Ascending aorta (tissue), 2 donors: ENCODE measurements around the gene EPHA5. TPM values are rescaled to one million over a fixed set of nuclear protein-coding genes. Genes with fewer than 3 reads are reported as not detected.

ENCODE experiments used
- DNase-seq, 2 donors: peaks; one replicate each; pipeline ENCODE4 v3.0.0-alpha.2; 2019; ENCODE audit warnings: low spot score in 2 of 2
- H3K27ac ChIP-seq, 2 donors: fragments of 200-600 bp; sonication (generic); one replicate each; pipeline ENCODE4 v1.5.1; 2016 to 2017; ENCODE audit warnings: mild to moderate bottlenecking in 1 of 2
- H3K27me3 ChIP-seq: fragments of 200-600 bp; sonication (generic); one replicate; pipeline ENCODE4 v1.5.1; 2017
- H3K36me3 ChIP-seq, 2 donors: fragments of 200-600 bp; sonication (generic); one replicate each; pipeline ENCODE4 v1.5.1; 2016
- H3K4me1 ChIP-seq, 2 donors: fragments of 200-600 bp; sonication (generic); one replicate each; pipeline ENCODE4 v1.5.1; 2016 to 2017; ENCODE audit warnings: mild to moderate bottlenecking in 1 of 2
- H3K4me3 ChIP-seq, 2 donors: fragments of 200-600 bp; sonication (generic); one replicate each; pipeline ENCODE4 v1.5.1; 2016 to 2017; ENCODE audit warnings: mild to moderate bottlenecking in 1 of 2
- H3K9me3 ChIP-seq, 2 donors: fragments of 200-600 bp; sonication (generic); one replicate each; pipeline ENCODE4 v1.5.1; 2016
- intact Hi-C: fragments of 100-400 bp; cut with DNase I; formaldehyde crosslinking; loops from one replicate; pipeline ENCODE4 v1.15.1; 2023
- total RNA-seq: library from RNA; depleted of rRNA; stranded (reverse); fragments of >200 nt; gene quantifications from one replicate; pipeline ENCODE4 v1.1.0, GENCODE V29; 2016
- TF ChIP-seq, protein P1 (sequence below), 3 experiments: fragments of 200-600 bp in 2 of 3; fragments of 450-650 bp in 1 of 3; sonication (generic) in 2 of 3; IDR thresholded peaks; one replicate each; pipeline ENCODE4 v1.5.1; 2016 to 2019; ENCODE audit warnings: antibody characterized with exemption in 3 of 3, mild to moderate bottlenecking in 1 of 3, moderate library complexity in 1 of 3

Gene EPHA5
- total RNA-seq, 1 donor from 2014 or later = not detected

DNA sequence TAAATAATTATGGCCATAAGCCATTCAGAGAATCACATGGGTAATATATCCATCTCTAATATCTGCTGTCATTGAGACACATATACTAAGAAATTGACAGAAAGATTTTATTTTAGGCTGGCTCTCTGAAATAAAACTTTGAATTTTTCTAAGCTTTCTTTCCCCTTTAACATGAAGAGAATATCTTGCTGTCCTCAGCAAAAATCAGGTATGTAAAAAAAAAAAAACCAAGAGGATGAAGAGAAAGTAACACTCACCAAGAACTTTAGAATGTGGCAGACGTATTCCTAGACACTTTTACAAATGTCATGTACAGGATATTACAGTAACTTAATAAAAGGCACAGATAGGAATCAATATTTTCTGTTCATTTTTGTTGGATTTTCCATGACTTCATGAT, 65.8 kb downstream of the EPHA5 start:
- intact Hi-C loops = no loop called here
- TF ChIP-seq, protein P1, sequence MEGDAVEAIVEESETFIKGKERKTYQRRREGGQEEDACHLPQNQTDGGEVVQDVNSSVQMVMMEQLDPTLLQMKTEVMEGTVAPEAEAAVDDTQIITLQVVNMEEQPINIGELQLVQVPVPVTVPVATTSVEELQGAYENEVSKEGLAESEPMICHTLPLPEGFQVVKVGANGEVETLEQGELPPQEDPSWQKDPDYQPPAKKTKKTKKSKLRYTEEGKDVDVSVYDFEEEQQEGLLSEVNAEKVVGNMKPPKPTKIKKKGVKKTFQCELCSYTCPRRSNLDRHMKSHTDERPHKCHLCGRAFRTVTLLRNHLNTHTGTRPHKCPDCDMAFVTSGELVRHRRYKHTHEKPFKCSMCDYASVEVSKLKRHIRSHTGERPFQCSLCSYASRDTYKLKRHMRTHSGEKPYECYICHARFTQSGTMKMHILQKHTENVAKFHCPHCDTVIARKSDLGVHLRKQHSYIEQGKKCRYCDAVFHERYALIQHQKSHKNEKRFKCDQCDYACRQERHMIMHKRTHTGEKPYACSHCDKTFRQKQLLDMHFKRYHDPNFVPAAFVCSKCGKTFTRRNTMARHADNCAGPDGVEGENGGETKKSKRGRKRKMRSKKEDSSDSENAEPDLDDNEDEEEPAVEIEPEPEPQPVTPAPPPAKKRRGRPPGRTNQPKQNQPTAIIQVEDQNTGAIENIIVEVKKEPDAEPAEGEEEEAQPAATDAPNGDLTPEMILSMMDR (IDR thresholded peaks at IDR 0.05) = no peak
- Histone ChIP-seq H3K27ac (no peak overlapping the region), H3K9me3 (no peaks in the 10 kb centered on the region), H3K4me1 (no peaks in the 10 kb centered on the region), H3K27me3 (no peaks in the 10 kb centered on the region), H3K36me3 (no peaks in the 10 kb centered on the region), H3K4me3 (no peak overlapping the region)
- no peak for DNase-seq

DNA sequence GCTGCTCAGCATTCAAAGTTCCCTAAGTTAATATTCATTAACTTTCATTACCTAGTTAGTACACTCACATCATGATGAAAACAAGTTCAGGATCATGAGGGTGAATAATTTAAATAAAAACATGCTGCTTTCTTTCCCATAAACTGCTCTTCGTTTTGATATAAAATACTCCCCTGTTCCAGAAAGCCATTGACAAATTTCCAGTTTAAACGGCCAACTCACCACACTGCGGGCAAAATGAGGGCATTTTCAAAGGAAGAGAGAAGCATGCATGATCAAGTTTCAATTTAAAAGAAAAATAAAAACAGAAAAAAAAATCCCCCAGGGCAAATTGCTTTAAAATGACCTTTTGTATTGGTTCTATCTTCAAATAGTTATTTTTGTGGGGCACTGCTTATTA, 69.6 kb downstream of the EPHA5 start:
- DNase-seq = no peak
- no peaks in the 10 kb centered on the region for H3K36me3 ChIP-seq
- H3K9me3 ChIP-seq = no peaks in the 10 kb centered on the region
- TF ChIP-seq, protein P1 (IDR thresholded peaks at IDR 0.05) = no peak
- H3K4me1 ChIP-seq = no peaks in the 10 kb centered on the region
- no peak overlapping the region for H3K4me3 ChIP-seq
- intact Hi-C loops = no loop called here
- H3K27ac ChIP-seq = no peak overlapping the region
- no peaks in the 10 kb centered on the region for H3K27me3 ChIP-seq

DNA sequence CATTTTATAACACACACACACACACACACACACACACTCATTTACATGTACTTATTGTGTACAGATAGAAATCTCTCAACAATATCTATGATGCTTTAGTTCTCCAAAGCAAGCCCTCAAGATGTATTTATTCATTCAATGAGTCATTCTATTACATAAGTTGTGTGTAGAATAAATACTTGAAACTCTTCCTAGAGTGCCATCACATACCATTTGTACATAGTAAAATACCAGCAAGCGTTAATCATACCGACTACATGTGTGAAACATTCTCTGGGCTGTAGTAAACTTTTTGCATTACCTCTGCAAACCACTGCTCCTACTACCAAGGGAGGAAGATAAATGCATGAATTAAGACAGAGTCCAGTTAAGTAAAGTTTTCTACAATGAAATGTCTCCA, 70.9 kb downstream of the EPHA5 start:
- DNase-seq = no peak
- TF ChIP-seq, protein P1 (IDR thresholded peaks at IDR 0.05) = no peak
- Histone ChIP-seq H3K36me3 (no peaks in the 10 kb centered on the region), H3K27me3 (no peaks in the 10 kb centered on the region), H3K4me1 (no peaks in the 10 kb centered on the region), H3K4me3 (no peak overlapping the region), H3K9me3 (no peaks in the 10 kb centered on the region), H3K27ac (no peak overlapping the region)
- intact Hi-C loops = no loop called here

DNA sequence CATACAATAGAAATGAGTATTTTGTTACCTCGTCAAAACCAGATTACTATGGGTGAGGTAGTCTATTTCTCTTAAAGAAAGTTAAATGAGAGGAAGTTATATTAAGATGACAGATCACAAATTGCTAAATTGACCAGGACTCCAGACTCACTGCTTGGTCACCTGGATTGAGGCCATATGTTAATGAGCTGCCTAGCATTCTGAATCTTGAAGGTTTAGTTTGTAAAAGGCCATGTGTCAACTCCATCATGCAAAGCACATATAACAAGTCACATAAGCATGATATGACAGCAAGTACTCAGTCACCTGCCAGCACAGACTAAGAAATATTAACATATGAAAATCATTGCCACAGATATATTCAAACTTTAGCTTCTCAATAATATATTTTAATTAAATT, 72.6 kb downstream of the EPHA5 start:
- intact Hi-C loops = no loop called here
- no peaks in the 10 kb centered on the region for H3K4me1 ChIP-seq

GRCh38 chr4:65592089-65592488, 78.2 kb downstream of the EPHA5 start:
- Histone ChIP-seq H3K27ac (no peak overlapping the region), H3K36me3 (no peaks in the 10 kb centered on the region), H3K4me3 (no peak overlapping the region), H3K27me3 (no peaks in the 10 kb centered on the region), H3K9me3 (no peaks in the 10 kb centered on the region), H3K4me1 (no peaks in the 10 kb centered on the region)
- intact Hi-C loops = no loop called here
- TF ChIP-seq, protein P1 (IDR thresholded peaks at IDR 0.05) = no peak
- no peak for DNase-seq

More for the DNA sequence above, 72.6 kb downstream of the EPHA5 start:
- TF ChIP-seq, protein P1 (IDR thresholded peaks at IDR 0.05) = no peak
- no peak overlapping the region for H3K27ac ChIP-seq
- H3K4me3 ChIP-seq = no peak overlapping the region
- no peaks in the 10 kb centered on the region for H3K27me3 ChIP-seq
- H3K9me3 ChIP-seq = no peaks in the 10 kb centered on the region
- no peaks in the 10 kb centered on the region for H3K36me3 ChIP-seq
- DNase-seq = no peak

DNA sequence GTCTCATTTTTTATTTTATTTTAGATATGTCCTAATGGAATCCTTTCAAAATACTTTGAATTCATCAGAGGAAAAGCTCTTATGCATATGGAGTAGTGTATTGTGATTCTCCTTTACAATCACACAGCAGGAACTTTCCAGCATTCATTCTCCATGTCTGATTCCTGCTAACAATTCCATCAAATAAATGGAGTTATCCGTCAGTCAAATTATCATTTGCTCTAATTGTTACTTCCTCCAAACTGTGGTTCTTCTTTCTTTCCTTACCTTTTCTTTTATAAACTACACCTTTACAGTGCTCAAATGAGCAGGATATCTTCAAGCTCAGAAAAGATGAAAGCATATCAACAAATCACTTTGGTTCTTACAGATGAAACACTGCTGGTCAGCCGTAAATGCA, 80.4 kb downstream of the EPHA5 start:
- Histone ChIP-seq H3K4me1 (no peaks in the 10 kb centered on the region), H3K27ac (no peak overlapping the region), H3K9me3 (no peaks in the 10 kb centered on the region), H3K27me3 (no peaks in the 10 kb centered on the region), H3K36me3 (no peaks in the 10 kb centered on the region), H3K4me3 (no peak overlapping the region)
- DNase-seq = no peak
- intact Hi-C loops = no loop called here
- TF ChIP-seq, protein P1 (IDR thresholded peaks at IDR 0.05) = no peak
